PC-9 (cell line): Measurements from ENCODE around the gene AP4M1.

Experiments
- CTCF ChIP-seq: fragments of 200-600 bp; sonication (generic); conservative IDR thresholded peaks from 2 replicates; pipeline ENCODE4 v1.6.1; 2017; ENCODE audit warnings: mixed run types, antibody characterized with exemption, mild to moderate bottlenecking, moderate library complexity
- EZH2 ChIP-seq: fragments of 200-600 bp; sonication (generic); IDR thresholded peaks from 2 replicates; pipeline ENCODE4 v1.8.0; 2017; ENCODE audit warnings: antibody characterized with exemption, low read depth

- TF ChIP-seq CTCF, result no peak
- TF ChIP-seq EZH2, result no peak
Observed at GRCh38 chr7:100119970-100120732, 18.7 kb downstream of the AP4M1 start.
